ENCODE data around the gene OR9Q1.

The OR9Q1 gene

DNA sequence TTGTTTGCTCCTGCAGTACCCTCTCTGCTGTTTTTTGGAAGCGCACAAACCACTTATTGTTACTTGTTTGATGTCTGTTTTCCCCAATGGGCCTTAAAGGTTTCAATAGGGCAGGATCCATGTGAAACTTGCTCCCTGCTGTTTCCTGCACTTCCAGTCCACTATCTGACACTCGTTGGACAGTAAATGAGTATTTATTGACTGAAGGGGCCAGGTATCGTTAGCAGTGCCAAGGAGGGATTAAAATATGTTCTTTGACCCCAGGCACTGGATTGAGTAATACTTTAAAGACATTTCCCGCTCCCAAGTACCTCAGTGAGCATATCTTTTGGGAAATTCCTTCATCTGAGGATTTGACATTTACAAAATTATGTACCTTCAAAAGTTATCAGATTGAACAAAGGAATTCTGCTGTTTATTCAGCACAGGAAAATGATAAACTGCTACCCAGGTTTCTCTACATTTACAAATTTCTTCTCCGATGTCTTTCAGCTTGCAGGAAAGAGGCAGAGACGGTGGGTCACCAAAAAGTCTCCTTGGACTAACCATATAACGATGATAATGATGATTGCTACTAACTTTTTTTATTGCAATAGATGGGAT lies 141.9 kb downstream of the OR9Q1 start:
- Histone ChIP-seq H3K9me3 (ENCODE audit: control extremely low read depth in 1 of 5, control insufficient read depth in 4 of 5, insufficient read depth in 2 of 5, low read depth in 1 of 5, low read length in 4 of 5) (no peaks in the 10 kb centered on the region), H3K27me3 (replicated peaks in 2 of 5; ENCODE audit: control insufficient read depth in 4 of 5, insufficient read depth in 5 of 5, low read length in 4 of 5) (peaks cover 0 to 1% (median 0%) of the 10 kb centered on the region in 5 experiments), H3K27ac (ENCODE audit: insufficient read depth in 1 of 2, low read depth in 1 of 2, low read length in 2 of 2, poor library complexity in 1 of 2, severe bottlenecking in 2 of 2) (no peak overlapping the region), H3K4me3 (ENCODE audit: control insufficient read depth in 1 of 7, extremely low read depth in 1 of 7, insufficient read depth in 4 of 7, low read depth in 2 of 7, low read length in 6 of 7) (no peak overlapping the region), H3K4me1 (ENCODE audit: control extremely low read depth in 1 of 4, control insufficient read depth in 4 of 4, insufficient read depth in 4 of 4, low read length in 3 of 4) (no peaks in the 10 kb centered on the region), H3K36me3 (ENCODE audit: control insufficient read depth in 4 of 4, insufficient read depth in 4 of 4, low read length in 3 of 4) (no peaks in the 10 kb centered on the region)
- ChIA-PET CTCF (no interaction called here), POLR2A (no interaction called here)
- DNase-seq = no peak
- WGBS (ENCODE audit: insufficient coverage) = 82% methylated on average over 4 of the region's 7 CpGs

DNA sequence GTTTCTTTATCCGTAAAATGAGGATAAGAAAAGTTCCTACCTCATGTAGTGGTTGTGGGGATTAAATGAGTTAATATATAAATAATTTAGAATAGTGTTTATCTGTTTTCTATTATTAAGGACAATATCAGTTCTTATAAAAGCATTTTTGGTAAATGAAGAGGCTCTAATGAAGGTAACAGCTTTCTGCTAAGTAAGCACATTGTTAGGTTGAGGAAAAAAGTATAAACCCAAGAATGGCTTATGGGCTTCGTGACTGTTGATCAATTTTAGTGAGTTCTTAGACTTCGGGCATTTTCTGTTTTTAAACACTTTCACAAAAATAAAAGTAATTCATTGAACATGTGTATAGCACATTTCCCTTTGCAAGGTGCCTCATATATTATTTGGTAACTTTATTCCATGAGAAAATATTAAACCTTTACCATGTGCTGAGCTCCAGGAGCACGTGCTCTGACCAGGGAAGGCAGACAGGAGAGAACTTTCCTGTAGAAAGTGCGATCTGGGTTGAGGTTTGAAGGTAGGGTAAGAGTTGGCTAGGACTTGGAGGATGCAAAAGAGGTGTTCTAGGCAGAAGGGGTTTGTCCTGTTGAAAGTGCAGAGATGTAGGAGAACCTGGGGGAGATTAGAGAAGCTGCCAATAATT lies 153.9 kb downstream of the OR9Q1 start:
- Histone ChIP-seq H3K36me3 (ENCODE audit: control insufficient read depth in 4 of 4, insufficient read depth in 4 of 4, low read length in 3 of 4) (no peaks in the 10 kb centered on the region), H3K4me3 (ENCODE audit: control insufficient read depth in 1 of 7, extremely low read depth in 1 of 7, insufficient read depth in 4 of 7, low read depth in 2 of 7, low read length in 6 of 7) (no peak overlapping the region), H3K9me3 (ENCODE audit: control extremely low read depth in 1 of 5, control insufficient read depth in 4 of 5, insufficient read depth in 2 of 5, low read depth in 1 of 5, low read length in 4 of 5) (peaks cover 0 to 1% (median 0%) of the 10 kb centered on the region in 5 experiments), H3K27me3 (replicated peaks in 2 of 5; ENCODE audit: control insufficient read depth in 4 of 5, insufficient read depth in 5 of 5, low read length in 4 of 5) (no peaks in the 10 kb centered on the region), H3K27ac (ENCODE audit: insufficient read depth in 1 of 2, low read depth in 1 of 2, low read length in 2 of 2, poor library complexity in 1 of 2, severe bottlenecking in 2 of 2) (no peak overlapping the region), H3K4me1 (ENCODE audit: control extremely low read depth in 1 of 4, control insufficient read depth in 4 of 4, insufficient read depth in 4 of 4, low read length in 3 of 4) (peaks cover 0 to 2% (median 0%) of the 10 kb centered on the region in 4 experiments)
- POLR2A ChIA-PET = no interaction called here
- WGBS (ENCODE audit: insufficient coverage) = 80% methylated on average over 2 of the region's 5 CpGs
- DNase-seq = no peak
- CTCF ChIA-PET = no interaction called here

DNA sequence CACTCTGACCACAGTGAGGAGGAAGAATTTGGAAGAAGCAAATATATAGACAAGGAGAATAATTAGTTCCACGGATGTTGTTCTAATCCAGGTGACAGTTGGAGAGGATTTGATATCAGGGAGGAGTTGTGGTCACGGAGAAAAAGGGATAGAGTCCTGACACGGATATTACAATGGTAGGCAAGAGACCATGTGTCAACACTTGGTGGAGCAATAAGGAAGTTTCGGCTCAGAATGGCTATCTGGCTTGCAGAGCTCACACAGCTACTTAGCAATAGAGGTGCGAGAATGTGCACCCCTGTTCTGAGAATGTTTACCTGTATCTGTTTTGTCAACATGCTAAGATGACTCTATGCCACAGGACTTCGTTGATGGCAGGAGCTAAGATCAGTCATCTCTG lies 154.8 kb downstream of the OR9Q1 start:
- ChIA-PET POLR2A (no interaction called here), CTCF (interaction anchor here (1.1 kb wide), 1 partner anchor 28 kb away, joined by 3 read pairs; no protein-coding TSS in a partner anchor)
- Histone ChIP-seq H3K9me3 (ENCODE audit: control extremely low read depth in 1 of 5, control insufficient read depth in 4 of 5, insufficient read depth in 2 of 5, low read depth in 1 of 5, low read length in 4 of 5) (peaks cover 0 to 1% (median 0%) of the 10 kb centered on the region in 5 experiments), H3K27me3 (replicated peaks in 2 of 5; ENCODE audit: control insufficient read depth in 4 of 5, insufficient read depth in 5 of 5, low read length in 4 of 5) (no peaks in the 10 kb centered on the region), H3K36me3 (ENCODE audit: control insufficient read depth in 4 of 4, insufficient read depth in 4 of 4, low read length in 3 of 4) (no peaks in the 10 kb centered on the region), H3K27ac (ENCODE audit: insufficient read depth in 1 of 2, low read depth in 1 of 2, low read length in 2 of 2, poor library complexity in 1 of 2, severe bottlenecking in 2 of 2) (no peak overlapping the region), H3K4me3 (ENCODE audit: control insufficient read depth in 1 of 7, extremely low read depth in 1 of 7, insufficient read depth in 4 of 7, low read depth in 2 of 7, low read length in 6 of 7) (no peak overlapping the region), H3K4me1 (ENCODE audit: control extremely low read depth in 1 of 4, control insufficient read depth in 4 of 4, insufficient read depth in 4 of 4, low read length in 3 of 4) (peaks cover 0 to 2% (median 0%) of the 10 kb centered on the region in 4 experiments)
- no peak for DNase-seq
- 85% methylated on average over 5 of the region's 6 CpGs for WGBS (ENCODE audit: insufficient coverage)

DNA sequence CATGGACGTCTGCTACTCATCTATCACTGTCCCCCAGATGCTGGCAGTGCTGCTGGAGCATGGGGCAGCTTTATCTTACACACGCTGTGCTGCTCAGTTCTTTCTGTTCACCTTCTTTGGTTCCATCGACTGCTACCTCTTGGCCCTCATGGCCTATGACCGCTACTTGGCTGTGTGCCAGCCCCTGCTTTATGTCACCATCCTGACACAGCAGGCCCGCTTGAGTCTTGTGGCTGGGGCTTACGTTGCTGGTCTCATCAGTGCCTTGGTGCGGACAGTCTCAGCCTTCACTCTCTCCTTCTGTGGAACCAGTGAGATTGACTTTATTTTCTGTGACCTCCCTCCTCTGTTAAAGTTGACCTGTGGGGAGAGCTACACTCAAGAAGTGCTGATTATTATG lies 156.0 kb downstream of the OR9Q1 start:
- 95% methylated on average over 7 of the region's 7 CpGs for WGBS (ENCODE audit: insufficient coverage)
- DNase-seq = no peak
- Histone ChIP-seq H3K9me3 (ENCODE audit: control extremely low read depth in 1 of 5, control insufficient read depth in 4 of 5, insufficient read depth in 2 of 5, low read depth in 1 of 5, low read length in 4 of 5) (peaks cover 0 to 1% (median 0%) of the 10 kb centered on the region in 5 experiments), H3K27me3 (replicated peaks in 2 of 5; ENCODE audit: control insufficient read depth in 4 of 5, insufficient read depth in 5 of 5, low read length in 4 of 5) (no peaks in the 10 kb centered on the region), H3K4me3 (ENCODE audit: control insufficient read depth in 1 of 7, extremely low read depth in 1 of 7, insufficient read depth in 4 of 7, low read depth in 2 of 7, low read length in 6 of 7) (no peak overlapping the region), H3K36me3 (ENCODE audit: control insufficient read depth in 4 of 4, insufficient read depth in 4 of 4, low read length in 3 of 4) (no peaks in the 10 kb centered on the region), H3K4me1 (ENCODE audit: control extremely low read depth in 1 of 4, control insufficient read depth in 4 of 4, insufficient read depth in 4 of 4, low read length in 3 of 4) (peaks cover 0 to 2% (median 0%) of the 10 kb centered on the region in 4 experiments), H3K27ac (ENCODE audit: insufficient read depth in 1 of 2, low read depth in 1 of 2, low read length in 2 of 2, poor library complexity in 1 of 2, severe bottlenecking in 2 of 2) (no peak overlapping the region)
- ChIA-PET POLR2A (no interaction called here), CTCF (no interaction called here)

DNA sequence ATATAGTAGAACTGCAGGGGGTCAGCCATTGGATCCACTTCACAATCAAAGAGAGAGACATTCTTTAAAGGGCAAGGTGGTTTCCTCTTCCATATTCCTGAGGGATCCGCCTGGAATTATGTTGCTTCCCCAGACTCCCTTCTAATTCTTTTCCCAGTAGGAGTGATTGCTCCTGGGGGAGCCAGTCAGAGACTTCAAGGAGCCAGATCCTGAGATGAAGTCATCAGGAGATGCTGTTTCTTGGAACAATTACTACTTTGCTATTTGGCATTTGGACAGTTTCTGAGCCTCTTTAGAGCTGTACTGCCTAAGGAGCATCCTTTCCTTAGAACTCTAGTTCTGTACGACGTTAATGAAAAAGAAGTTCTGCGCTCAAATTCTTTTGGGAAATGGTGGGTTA lies 163.3 kb downstream of the OR9Q1 start:
- H3K4me1 ChIP-seq (ENCODE audit: control extremely low read depth in 1 of 4, control insufficient read depth in 4 of 4, insufficient read depth in 4 of 4, low read length in 3 of 4) = no peaks in the 10 kb centered on the region
- no peaks in the 10 kb centered on the region for H3K9me3 ChIP-seq (ENCODE audit: control extremely low read depth in 1 of 5, control insufficient read depth in 4 of 5, insufficient read depth in 2 of 5, low read depth in 1 of 5, low read length in 4 of 5)
- WGBS (ENCODE audit: insufficient coverage) = no CpG with 5 or more reads among the region's 4 CpGs
- H3K27me3 ChIP-seq (replicated peaks in 2 of 5; ENCODE audit: control insufficient read depth in 4 of 5, insufficient read depth in 5 of 5, low read length in 4 of 5) = no peaks in the 10 kb centered on the region
- POLR2A ChIA-PET = no interaction called here
- no peaks in the 10 kb centered on the region for H3K36me3 ChIP-seq (ENCODE audit: control insufficient read depth in 4 of 4, insufficient read depth in 4 of 4, low read length in 3 of 4)
- no peak for DNase-seq
- CTCF ChIA-PET = no interaction called here
- no peak overlapping the region for H3K4me3 ChIP-seq (ENCODE audit: control insufficient read depth in 1 of 7, extremely low read depth in 1 of 7, insufficient read depth in 4 of 7, low read depth in 2 of 7, low read length in 6 of 7)
- no peak overlapping the region for H3K27ac ChIP-seq (ENCODE audit: insufficient read depth in 1 of 2, low read depth in 1 of 2, low read length in 2 of 2, poor library complexity in 1 of 2, severe bottlenecking in 2 of 2)

DNA sequence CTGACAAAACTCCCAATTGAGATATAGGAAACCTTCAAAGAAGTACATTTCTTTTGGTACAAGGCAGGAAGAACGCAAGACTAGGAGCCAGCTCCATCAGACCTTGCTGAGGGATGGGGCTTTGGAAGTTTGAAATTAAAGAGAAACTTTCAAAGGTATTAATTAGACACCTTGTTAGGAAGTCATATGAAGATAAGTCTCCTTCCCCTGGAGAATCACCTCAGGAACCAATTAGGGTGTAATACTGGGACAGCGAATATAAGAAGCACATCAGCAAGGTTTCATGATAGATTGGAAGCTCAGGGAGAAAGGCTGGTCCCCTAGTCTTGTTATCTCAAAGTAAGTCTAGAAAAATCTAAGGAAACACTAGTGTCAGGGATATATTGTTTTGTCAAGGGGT lies 165.1 kb downstream of the OR9Q1 start, which contains the start of gene OR9Q2:
OR9Q2 (plus strand) TSS at position 301 of the 400 bp plus-strand sequence. CDS start 1,421 bp downstream, outside the sequence.
- Histone ChIP-seq H3K9me3 (ENCODE audit: control extremely low read depth in 1 of 5, control insufficient read depth in 4 of 5, insufficient read depth in 2 of 5, low read depth in 1 of 5, low read length in 4 of 5) (no peaks in the 10 kb centered on the region), H3K36me3 (ENCODE audit: control insufficient read depth in 4 of 4, insufficient read depth in 4 of 4, low read length in 3 of 4) (no peaks in the 10 kb centered on the region), H3K27me3 (replicated peaks in 2 of 5; ENCODE audit: control insufficient read depth in 4 of 5, insufficient read depth in 5 of 5, low read length in 4 of 5) (no peaks in the 10 kb centered on the region), H3K27ac (ENCODE audit: insufficient read depth in 1 of 2, low read depth in 1 of 2, low read length in 2 of 2, poor library complexity in 1 of 2, severe bottlenecking in 2 of 2) (no peak within 1 kb of the TSS), H3K4me1 (ENCODE audit: control extremely low read depth in 1 of 4, control insufficient read depth in 4 of 4, insufficient read depth in 4 of 4, low read length in 3 of 4) (no peaks in the 10 kb centered on the region), H3K4me3 (ENCODE audit: control insufficient read depth in 1 of 7, extremely low read depth in 1 of 7, insufficient read depth in 4 of 7, low read depth in 2 of 7, low read length in 6 of 7) (no peak within 1 kb of the TSS)
- CTCF ChIA-PET = no interaction called here
- WGBS (ENCODE audit: insufficient coverage) = 86% methylated on average over 2 of the region's 2 CpGs
- POLR2A ChIA-PET = no interaction called here
- DNase-seq = no peak

DNA sequence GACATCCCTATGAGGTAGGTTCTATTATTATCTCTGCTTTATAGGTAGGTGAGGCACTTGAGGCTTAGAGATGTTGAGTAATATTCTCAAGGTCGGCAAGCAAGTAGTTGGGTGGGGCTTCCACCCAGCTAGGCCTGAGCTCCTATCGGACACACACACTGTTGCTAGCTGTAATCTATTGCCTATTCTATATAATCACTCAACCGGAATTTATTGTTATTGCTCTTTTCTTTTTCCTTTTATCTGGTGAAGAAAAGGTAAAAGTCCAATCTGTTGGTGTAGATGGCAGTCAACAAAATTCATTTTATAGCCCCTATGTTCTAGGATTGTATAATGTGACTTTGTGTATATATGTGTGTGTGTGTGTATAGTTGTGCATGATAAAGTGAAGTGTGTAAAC lies 168.5 kb downstream of the OR9Q1 start:
- Histone ChIP-seq H3K4me1 (ENCODE audit: control extremely low read depth in 1 of 4, control insufficient read depth in 4 of 4, insufficient read depth in 4 of 4, low read length in 3 of 4) (no peaks in the 10 kb centered on the region), H3K36me3 (ENCODE audit: control insufficient read depth in 4 of 4, insufficient read depth in 4 of 4, low read length in 3 of 4) (no peaks in the 10 kb centered on the region), H3K4me3 (ENCODE audit: control insufficient read depth in 1 of 7, extremely low read depth in 1 of 7, insufficient read depth in 4 of 7, low read depth in 2 of 7, low read length in 6 of 7) (no peak overlapping the region), H3K27me3 (replicated peaks in 2 of 5; ENCODE audit: control insufficient read depth in 4 of 5, insufficient read depth in 5 of 5, low read length in 4 of 5) (no peaks in the 10 kb centered on the region), H3K27ac (ENCODE audit: insufficient read depth in 1 of 2, low read depth in 1 of 2, low read length in 2 of 2, poor library complexity in 1 of 2, severe bottlenecking in 2 of 2) (no peak overlapping the region), H3K9me3 (ENCODE audit: control extremely low read depth in 1 of 5, control insufficient read depth in 4 of 5, insufficient read depth in 2 of 5, low read depth in 1 of 5, low read length in 4 of 5) (peaks cover 0 to 2% (median 0%) of the 10 kb centered on the region in 5 experiments)
- ChIA-PET POLR2A (no interaction called here), CTCF (no interaction called here)
- no peak for DNase-seq
- no CpG with 5 or more reads among the region's 3 CpGs for WGBS (ENCODE audit: insufficient coverage)

Data from common myeloid progenitor, CD34-positive (primary cell).